ENCODE results near the gene PPP1R3G.
A peak's percentile ranks its signal among the peaks of the same experiment; 100 is the strongest.
"Not testable (repeated sequence)": the region's sequence is repeated elsewhere in the genome, so short reads cannot be mapped to it uniquely, and the experiment has no call there.

PPP1R3G gene

DNA sequence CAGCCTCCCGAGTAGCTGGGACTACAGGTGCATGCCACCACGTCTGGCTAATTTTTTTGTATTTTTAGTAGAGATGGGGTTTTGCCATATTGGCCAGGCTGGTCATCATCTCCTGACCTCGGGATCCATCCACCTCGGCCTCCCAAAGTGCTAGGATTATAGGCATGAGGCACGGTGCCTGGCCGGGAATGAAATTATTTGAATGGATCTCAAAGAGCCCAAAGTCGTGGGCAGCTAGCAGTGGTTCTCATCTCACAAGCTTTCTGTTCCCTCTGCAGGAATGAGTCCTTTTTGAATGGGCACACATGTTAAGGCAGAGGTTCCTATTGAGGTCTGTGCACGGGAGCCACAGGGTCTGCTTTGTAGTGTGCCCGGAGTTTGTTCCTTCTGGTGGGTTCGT is 34.9 kb downstream of the PPP1R3G start:
- no peak for DNase-seq (ENCODE audit: low spot score)

GRCh38 chr6:5120543-5120942 is 35.4 kb downstream of the PPP1R3G start:
- not testable (repeated sequence) for DNase-seq (ENCODE audit: low spot score)

DNA sequence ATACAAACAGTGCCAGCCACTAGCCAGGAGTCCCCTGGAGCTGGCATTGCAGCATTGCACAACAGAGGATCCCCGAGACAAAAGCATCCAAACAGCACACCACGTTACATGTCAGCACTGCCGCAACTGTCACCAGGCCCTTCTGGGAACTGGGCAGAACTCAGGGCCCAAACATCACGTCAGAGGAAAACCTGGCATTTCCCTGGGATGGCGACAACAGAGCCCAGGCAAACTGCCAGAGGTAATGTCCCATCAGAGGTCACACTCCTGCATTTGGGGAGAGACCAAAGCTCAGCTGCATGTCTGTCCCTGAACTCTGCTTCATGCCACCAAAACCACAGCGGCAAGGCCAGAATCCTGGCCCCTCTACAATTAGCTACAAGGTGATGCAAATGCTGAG is 36.3 kb downstream of the PPP1R3G start:
- DNase-seq (ENCODE audit: low spot score): no peak

DNA sequence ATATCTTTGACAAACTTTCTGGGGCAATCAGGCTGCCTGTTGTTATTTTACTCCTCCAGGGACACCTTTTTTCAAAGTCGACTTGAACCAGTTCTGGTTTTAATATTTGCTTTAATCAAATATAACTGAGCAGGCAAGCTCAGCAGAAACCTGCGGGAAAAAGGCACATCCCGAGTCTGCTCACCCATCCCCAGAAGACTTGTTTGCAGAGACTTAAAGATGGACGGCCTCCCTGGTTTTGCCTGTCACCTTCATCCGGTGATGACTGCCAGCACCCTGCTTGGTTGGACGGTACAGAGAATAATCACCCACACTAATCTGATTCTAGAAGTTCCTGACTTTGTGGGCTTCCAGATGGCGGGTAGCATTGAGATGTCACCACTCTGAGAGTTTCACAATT is 36.8 kb downstream of the PPP1R3G start:
- no peak for DNase-seq (ENCODE audit: low spot score)

DNA sequence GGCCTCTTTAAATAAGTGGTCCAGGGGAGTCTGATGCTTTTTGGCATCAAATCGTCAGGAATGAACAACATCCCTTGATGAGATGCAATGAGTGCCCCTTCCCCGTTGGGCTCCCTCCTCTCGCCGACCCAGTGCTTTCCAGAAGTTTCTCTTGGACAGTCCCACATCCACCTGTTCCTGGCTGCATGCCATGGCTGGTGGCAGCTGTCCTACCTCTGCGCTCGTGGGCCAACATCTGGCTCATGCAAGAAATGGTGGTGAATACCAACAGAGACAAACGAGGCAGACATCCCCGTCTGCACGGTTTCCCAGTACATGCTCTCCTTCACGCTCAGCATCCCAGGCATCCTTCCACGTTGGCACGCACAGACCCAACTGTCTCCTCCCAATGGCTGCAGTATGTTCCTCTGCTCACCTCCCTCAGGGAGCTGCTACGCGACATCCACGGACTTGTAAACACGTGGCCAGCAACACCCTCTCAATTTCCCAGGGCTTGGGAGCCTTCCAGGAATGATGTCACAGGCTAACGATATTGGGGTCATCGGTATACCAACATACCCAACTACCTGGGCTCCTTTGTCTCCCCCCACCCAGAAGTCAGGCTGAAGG is 37.5 kb downstream of the PPP1R3G start:
- DNase-seq (ENCODE audit: low spot score): no peak

DNA sequence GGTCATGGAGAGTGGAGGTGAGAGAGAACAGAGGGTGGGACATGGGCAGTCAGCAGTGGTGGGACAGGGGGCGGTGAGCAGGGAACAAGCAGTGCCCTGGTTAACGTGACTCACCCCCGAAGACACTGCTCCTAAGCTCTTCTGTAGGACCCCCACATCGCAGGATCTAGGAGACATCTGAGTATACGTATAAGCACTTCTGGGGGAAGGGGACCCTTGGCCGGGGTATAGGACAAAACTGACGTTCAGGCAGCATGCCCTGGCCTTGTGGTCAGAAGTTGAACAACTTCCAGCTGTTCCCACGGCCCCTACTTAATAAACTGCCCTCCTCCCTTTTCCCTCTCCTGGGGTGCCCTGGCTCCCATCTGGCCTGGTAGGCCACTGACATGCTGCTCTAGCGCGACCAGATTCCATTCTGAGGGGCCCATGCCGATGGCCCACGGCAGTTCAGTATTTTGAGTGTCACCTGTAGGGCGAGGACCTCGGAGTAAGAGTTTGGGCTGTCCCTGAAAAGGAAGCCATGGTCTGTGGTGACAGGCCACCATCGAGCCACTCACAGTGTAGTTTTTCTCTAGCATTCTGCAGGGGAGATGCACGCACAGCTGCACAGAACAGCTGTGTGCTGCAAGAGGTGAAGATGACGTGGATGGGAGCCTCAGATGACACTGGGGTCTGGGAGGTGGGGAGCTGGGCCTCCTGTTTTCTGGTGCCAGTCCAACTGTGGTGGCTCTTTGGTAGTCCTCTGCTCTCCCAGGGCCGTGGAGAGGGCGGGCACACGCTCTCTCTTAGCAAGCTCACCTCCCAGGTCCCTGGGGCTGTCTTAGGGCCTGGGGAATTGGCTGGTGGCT is 38.4 kb downstream of the PPP1R3G start:
- no peak for DNase-seq (ENCODE audit: low spot score)

GRCh38 chr6:5124526-5124925 is 39.4 kb downstream of the PPP1R3G start:
- no peak for DNase-seq (ENCODE audit: low spot score)

DNA sequence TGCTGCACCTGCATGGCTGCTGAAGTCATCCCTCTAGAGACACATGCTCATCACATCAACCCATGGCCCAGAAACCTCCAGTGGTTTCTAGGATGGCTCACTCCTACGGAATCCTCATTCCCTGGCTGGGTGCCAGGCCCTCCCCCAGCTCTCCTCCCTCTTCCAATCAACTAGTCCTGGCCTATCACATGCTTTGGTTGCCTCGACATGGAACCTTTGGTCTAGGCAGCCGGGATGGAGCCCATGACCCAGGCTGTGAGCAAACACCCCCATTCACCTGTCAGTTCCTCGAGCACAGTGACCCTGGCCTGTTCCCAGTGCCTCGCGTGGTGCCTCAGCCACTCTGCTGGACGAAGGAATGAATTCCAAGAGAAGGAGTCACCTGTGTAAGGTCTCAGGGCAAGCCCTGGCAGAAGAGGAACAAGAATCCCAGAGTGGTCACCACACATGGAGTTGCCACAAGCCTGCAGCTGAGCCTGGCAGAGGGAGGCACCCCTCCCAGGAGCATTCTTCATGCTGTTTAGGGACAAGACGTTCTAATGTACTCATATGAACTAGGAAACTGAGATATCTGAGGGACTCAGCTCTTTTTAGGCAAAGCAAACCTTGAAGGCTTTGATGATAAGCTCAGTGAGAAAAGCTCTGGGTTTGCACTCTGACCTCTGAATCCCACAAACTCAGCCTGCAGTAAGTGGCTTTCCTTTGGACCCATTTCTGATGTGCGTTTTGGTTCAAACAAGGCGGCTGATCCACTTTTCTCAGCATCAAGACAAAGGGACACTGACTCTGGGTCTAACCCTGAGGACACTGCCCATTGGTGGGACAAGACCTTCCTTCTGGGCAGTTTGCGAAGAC is 40.2 kb downstream of the PPP1R3G start:
- no peak for DNase-seq (ENCODE audit: low spot score)

DNA sequence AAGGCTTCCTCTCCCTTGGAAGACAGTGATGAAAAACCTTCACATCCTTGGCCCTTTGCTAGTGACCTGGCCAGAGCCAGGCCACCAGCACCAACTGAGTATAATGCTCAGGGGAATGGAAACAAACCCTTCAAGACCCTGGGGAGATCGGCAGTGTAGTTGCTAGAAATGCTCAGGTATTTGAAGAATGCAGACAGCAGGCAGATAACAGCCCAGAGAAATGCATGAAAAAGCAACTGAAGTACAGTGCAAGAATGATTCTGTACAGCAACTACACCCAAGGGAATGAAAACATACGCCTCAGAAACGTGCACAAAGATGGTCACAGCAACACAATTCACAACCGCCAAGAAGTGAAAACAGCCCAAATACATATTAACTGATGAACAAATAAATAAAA is 41.1 kb downstream of the PPP1R3G start:
- no peak for DNase-seq (ENCODE audit: low spot score)

DNA sequence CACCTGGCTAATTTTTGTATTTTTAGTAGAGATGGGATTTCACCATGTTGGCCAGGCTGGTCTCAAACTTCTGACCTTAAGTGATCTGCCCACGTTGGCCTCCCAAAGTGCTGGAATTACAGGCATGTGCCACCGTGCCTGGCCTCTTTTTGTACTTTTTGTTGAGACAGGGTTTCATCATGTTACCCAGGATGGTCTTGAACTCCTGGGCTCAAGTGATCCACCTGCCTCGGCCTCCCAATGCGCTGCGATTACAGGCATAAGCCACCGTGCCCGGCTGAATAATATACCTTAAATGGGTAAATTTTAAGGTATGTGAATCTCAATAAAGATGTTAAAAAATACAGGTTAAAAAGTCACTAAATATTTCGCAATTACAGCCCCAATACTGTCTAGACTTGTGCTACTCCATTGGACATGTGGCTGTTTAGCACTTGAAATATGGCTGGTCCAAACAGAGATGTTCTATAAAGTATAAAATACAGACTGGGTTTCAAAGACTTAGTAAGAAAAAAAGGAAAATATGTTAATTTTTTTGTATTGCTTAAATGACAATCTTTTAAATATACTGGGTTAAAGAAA is 42.1 kb downstream of the PPP1R3G start:
- DNase-seq (ENCODE audit: low spot score): no peak

- DNase-seq (ENCODE audit: low spot score): no peak
These were observed 43.2 kb downstream of the PPP1R3G start for GRCh38 chr6:5128351-5128750.

DNA sequence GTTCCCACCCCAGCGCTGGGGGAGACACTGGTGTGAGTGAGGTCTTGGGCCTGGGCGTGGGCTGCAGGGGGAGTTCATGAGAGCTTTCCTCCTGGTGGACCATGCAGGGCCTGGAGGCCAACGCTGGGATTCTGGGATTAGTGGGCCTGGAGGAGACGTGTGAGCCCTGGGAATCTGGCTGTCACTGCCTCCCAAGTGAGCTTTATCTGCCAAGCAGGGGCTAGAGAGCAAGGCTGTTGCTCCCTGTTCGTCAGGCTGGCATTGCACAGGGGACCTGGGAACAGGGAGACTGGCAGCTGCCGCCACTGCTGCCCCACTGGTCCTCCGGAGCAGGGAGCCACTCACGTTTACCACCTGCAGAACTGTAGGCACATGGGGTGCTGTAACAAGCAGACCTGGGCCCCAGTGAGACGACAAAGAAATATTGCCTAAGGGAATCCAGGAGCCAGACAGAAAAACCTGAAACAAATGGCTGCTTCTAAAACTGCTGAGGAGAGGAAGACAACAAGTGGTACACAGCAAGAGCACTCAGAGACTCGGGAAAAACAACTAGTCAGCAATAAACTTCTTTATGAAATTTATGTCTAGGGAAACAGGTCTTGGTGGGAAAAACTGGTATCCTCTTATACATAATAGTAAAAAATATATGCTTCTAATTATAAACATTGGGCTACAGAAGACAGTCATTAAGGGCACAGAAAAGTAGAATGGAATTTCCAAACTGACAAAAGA is 45.2 kb downstream of the PPP1R3G start:
- DNase-seq (ENCODE audit: low spot score): no peak

DNA sequence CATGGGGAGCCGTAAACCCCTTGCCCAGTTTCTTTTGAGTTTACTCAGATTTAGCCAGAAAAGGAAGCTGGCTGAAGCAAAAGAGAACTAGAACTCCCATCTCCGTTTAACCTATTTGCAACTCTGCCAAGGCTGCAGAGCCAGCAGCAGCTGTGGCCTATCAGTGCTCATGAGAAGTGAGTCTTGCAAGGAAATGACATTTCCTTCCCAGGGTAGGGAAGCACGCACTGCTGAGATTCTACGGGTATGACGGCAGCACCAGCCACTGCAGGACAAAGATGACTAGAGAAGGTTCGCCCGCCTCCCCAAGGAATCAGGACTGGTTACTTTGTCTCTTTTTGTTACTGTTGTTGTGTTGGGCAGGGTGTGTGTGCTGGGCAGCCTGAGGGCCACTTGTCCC is 47.6 kb downstream of the PPP1R3G start:
- DNase-seq (ENCODE audit: low spot score): peak; percentile 46

DNA sequence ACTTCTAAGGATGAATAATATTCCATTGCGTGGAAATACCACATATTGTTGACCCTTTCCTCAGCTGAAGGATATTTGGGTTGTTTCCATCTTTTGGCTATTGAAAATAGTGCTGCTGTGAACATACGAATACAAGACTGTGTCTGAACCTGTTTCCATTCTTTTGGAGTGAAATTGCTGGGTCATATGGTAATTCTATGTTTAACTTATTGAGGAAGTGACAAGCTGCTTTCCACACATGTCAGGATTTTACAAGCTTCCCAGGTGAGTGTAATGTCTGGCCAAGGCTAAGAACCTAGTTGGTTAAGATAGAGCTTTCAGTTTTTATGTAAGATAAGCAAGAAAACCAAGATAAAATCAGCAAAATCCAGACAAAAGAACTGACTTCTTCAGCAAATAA is 48.8 kb downstream of the PPP1R3G start:
- no peak for DNase-seq (ENCODE audit: low spot score)

- no peak for DNase-seq (ENCODE audit: low spot score)
These were observed 50.7 kb downstream of the PPP1R3G start for GRCh38 chr6:5135788-5136376.

- DNase-seq (ENCODE audit: low spot score): no peak
These were observed 51.7 kb downstream of the PPP1R3G start for GRCh38 chr6:5136851-5137250.
